Keratinocyte (primary cell): Measurements from ENCODE around the gene SELENON. TPM values are rescaled to one million over a fixed set of nuclear protein-coding genes. Genes with fewer than 3 reads are reported as not detected.

Experiments
- DNase-seq: peaks from one replicate; pipeline ENCODE4 v3.0.0-alpha.2; 2011; ENCODE audit warnings: low read depth, missing footprints, low spot score
- FAIRE-seq: peaks from 2 replicates; lab custom pipeline; 2011; peaks lifted over from hg19 to GRCh38; lab: Jason Lieb, UNC
- H2AFZ ChIP-seq: 2 replicates; pipeline ENCODE4 v1.6.0; 2012; ENCODE audit warnings: low read length, control low read depth, inconsistent platforms; ENCODE audit not compliant: control insufficient read depth
- H3K27ac ChIP-seq: 2 replicates; pipeline ENCODE4 v1.5.1; 2011; ENCODE audit warnings: low read length; ENCODE audit not compliant: control insufficient read depth, insufficient read depth
- H3K27me3 ChIP-seq: 3 replicates; pipeline ENCODE4 v1.6.0; 2011; ENCODE audit warnings: low read length; ENCODE audit not compliant: control insufficient read depth, insufficient read depth; ENCODE audit errors: extremely low read depth
- H3K36me3 ChIP-seq, 2 experiments: 2 replicates in 1 of 2; 3 replicates in 1 of 2; pipeline ENCODE4 v1.5.1; 2011; ENCODE audit warnings: low read length in 2 of 2, mild to moderate bottlenecking in 1 of 2; ENCODE audit not compliant: control insufficient read depth in 2 of 2, insufficient read depth in 2 of 2; ENCODE audit errors: extremely low read depth in 1 of 2
- H3K4me1 ChIP-seq: 3 replicates; pipeline ENCODE4 v1.5.1; 2011; ENCODE audit warnings: low read length; ENCODE audit not compliant: control insufficient read depth, insufficient read depth; ENCODE audit errors: extremely low read depth
- H3K4me2 ChIP-seq: 3 replicates; pipeline ENCODE4 v1.6.0; 2011; ENCODE audit warnings: low read depth, low read length; ENCODE audit not compliant: control insufficient read depth, insufficient read depth; ENCODE audit errors: extremely low read depth
- H3K4me3 ChIP-seq, 3 experiments: fragments of 200-600 bp in 1 of 3; sonication (generic) in 1 of 3; 2 replicates in 2 of 3; 3 replicates in 1 of 3; pipeline ENCODE4 v1.5.1; 2011 to 2016; ENCODE audit warnings: low read length in 3 of 3, mild to moderate bottlenecking in 3 of 3, control low read depth in 2 of 3, inconsistent platforms in 1 of 3, low read depth in 1 of 3, mixed read lengths in 1 of 3, mixed run types in 1 of 3, moderate library complexity in 1 of 3; ENCODE audit not compliant: control insufficient read depth in 2 of 3, insufficient read depth in 2 of 3; ENCODE audit errors: extremely low read depth in 1 of 3
- H3K79me2 ChIP-seq: 2 replicates; pipeline ENCODE4 v1.6.0; 2012; ENCODE audit warnings: low read length; ENCODE audit not compliant: control insufficient read depth, insufficient read depth
- H3K9ac ChIP-seq: 3 replicates; pipeline ENCODE4 v1.6.0; 2011; ENCODE audit warnings: low read length; ENCODE audit not compliant: control insufficient read depth, insufficient read depth; ENCODE audit errors: extremely low read depth
- H3K9me1 ChIP-seq: 3 replicates; pipeline ENCODE4 v1.6.0; 2011; ENCODE audit warnings: low read length; ENCODE audit not compliant: control insufficient read depth, insufficient read depth; ENCODE audit errors: extremely low read depth
- H3K9me3 ChIP-seq: 2 replicates; pipeline ENCODE4 v1.5.1; 2012; ENCODE audit warnings: low read depth, low read length; ENCODE audit not compliant: control insufficient read depth
- H4K20me1 ChIP-seq: 3 replicates; pipeline ENCODE4 v1.6.0; 2011; ENCODE audit warnings: low read length; ENCODE audit not compliant: control insufficient read depth, insufficient read depth; ENCODE audit errors: extremely low read depth
- CTCF ChIP-seq, 3 experiments: IDR thresholded peaks in 1 of 3; conservative IDR thresholded peaks in 1 of 3; optimal IDR thresholded peaks in 1 of 3; 2 replicates in 2 of 3; 3 replicates in 1 of 3; pipeline versions ENCODE3 to v1.5.1; 2011; ENCODE audit warnings: low read length in 3 of 3, mild to moderate bottlenecking in 3 of 3, moderate library complexity in 2 of 3, control low read depth in 1 of 3, inconsistent platforms in 1 of 3; ENCODE audit not compliant: insufficient read depth in 2 of 3; ENCODE audit errors: extremely low read depth in 1 of 3
- EZH2 ChIP-seq: IDR thresholded peaks from one replicate; pipeline ENCODE4 v1.6.1; 2012; ENCODE audit warnings: inconsistent platforms, mild to moderate bottlenecking, low read length, moderate library complexity
- dilution Hi-C: fragments of 300-500 bp; cut with MboI; formaldehyde crosslinking; loops from one replicate; pipeline ENCODE4 v1.7.0; 2020; ENCODE audit warnings: low sequenced_read_pairs; ENCODE audit not compliant: extremely low pct_ligation_motif_present
- polyA plus RNA-seq, 5 experiments: library from polyadenylated mRNA; depleted of rRNA in 3 of 5; stranded (reverse) in 3 of 5; stranded (forward) in 1 of 5; unstranded in 1 of 5; fragments of >200 nt; gene quantifications; 1 replicate in 1 of 5; 2 replicates in 3 of 5; 3 replicates in 1 of 5; pipeline versions ENCODE4 v1.2.1 to v1.2.3, GENCODE V29; 2011 to 2012; ENCODE audit warnings: missing spikeins in 2 of 5, low read depth in 1 of 5, low replicate concordance in 1 of 5

The SELENON gene
- polyA plus RNA-seq, 1 donor (not counting 4 experiments of a cell fraction or from before 2014, with no cell fraction given): 15.4 TPM

GRCh38 chr1:25760122-25760719 lies 39.8 kb upstream of the SELENON start:
- H4K20me1 ChIP-seq: no peaks in the 10 kb centered on the region
- no peaks in the 10 kb centered on the region for H3K79me2 ChIP-seq
- TF ChIP-seq EZH2: no peak
- no peak for TF ChIP-seq CTCF (optimal IDR thresholded peaks at IDR 0.05 in 1 of 3, IDR thresholded peaks at IDR 0.05 in 1 of 3, conservative IDR thresholded peaks at IDR 0.05 in 1 of 3; ENCODE audit: extremely low read depth in 1 of 3, insufficient read depth in 2 of 3, low read length in 3 of 3)
- DNase-seq: no peak
- H3K9me3 ChIP-seq: no peaks in the 10 kb centered on the region
- no peak overlapping the region for H3K4me2 ChIP-seq
- H3K4me3 ChIP-seq: no peak overlapping the region
- no peaks in the 10 kb centered on the region for H3K9me1 ChIP-seq
- no peak overlapping the region for H3K9ac ChIP-seq
- no peaks in the 10 kb centered on the region for H3K4me1 ChIP-seq
- H3K27me3 ChIP-seq: peaks cover 33% of the 10 kb centered on the region
- H3K27ac ChIP-seq: no peak overlapping the region
- FAIRE-seq: no peak
- dilution Hi-C loops: no loop called here
- H3K36me3 ChIP-seq: no peaks in the 10 kb centered on the region
- H2AFZ ChIP-seq: no peak overlapping the region

- Histone ChIP-seq H3K9me3 (no peaks in the 10 kb centered on the region), H3K27ac (no peak overlapping the region), H3K9me1 (no peaks in the 10 kb centered on the region), H3K79me2 (no peaks in the 10 kb centered on the region), H3K4me1 (peaks cover 3% of the 10 kb centered on the region), H3K36me3 (no peaks in the 10 kb centered on the region), H3K4me3 (no peak overlapping the region), H3K9ac (no peak overlapping the region), H3K27me3 (peaks cover 33% of the 10 kb centered on the region), H4K20me1 (no peaks in the 10 kb centered on the region), H3K4me2 (no peak overlapping the region), H2AFZ (no peak overlapping the region)
- no peak for TF ChIP-seq CTCF (optimal IDR thresholded peaks at IDR 0.05 in 1 of 3, IDR thresholded peaks at IDR 0.05 in 1 of 3, conservative IDR thresholded peaks at IDR 0.05 in 1 of 3; ENCODE audit: extremely low read depth in 1 of 3, insufficient read depth in 2 of 3, low read length in 3 of 3)
- no peak for DNase-seq
- no peak for FAIRE-seq
- dilution Hi-C loops: no loop called here
These were observed 39.1 kb upstream of the SELENON start for GRCh38 chr1:25760871-25761270.
